ENCODE measurements around the gene DTYMK. TPM values are rescaled to one million over a fixed set of nuclear protein-coding genes. Genes with fewer than 3 reads are reported as not detected.
A peak's percentile ranks its signal among the peaks of the same experiment; 100 is the strongest.
"Not testable (repeated sequence)": the region's sequence is repeated elsewhere in the genome, so short reads cannot be mapped to it uniquely, and the experiment has no call there.

DTYMK gene
- total RNA-seq, 1 experiment from 2014 or later, result 162 TPM

GRCh38 chr2:241672243-241673188 is 14.1 kb downstream of the DTYMK start:
- no peak for DNase-seq (ENCODE audit: low spot score)

DNA sequence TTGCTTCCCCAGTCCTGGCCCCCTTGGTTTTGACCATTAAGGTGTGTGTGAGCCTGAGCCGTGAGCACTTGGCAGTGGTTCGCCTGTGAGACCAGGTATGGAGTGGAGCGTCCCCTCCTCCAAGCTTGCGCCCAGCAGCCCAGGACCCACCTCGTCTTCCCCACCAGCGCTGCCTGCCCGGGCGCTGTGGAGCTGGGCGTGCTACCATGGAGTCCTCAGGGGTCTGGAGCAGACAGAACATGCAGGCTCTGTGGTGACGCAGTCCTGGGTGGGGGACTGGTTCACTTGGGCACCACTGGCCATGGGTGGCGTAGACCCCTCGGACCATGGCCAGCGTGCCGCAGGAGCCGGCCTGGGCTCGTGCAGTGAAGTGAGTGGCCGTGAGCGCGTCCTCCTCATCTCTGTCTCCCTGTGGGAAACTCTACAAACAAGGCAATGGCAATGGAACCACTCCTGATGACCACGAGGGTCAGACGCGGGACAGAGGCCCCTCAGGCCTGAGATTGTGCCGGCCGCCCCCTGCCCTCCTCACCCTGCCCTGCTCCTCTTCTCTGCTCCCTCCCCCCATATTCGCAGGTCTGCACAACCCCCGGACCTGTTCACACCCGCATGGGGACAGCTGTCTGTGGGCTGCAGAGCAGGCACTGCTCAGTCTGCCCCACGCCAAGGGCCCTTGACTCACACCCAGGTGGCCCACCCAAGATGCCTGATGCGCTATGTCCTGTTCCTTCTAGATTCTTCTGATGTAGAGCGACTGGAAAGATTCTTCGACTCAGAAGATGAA is 15.0 kb downstream of the DTYMK start:
- no peak for DNase-seq (ENCODE audit: low spot score)

GRCh38 chr2:241670333-241671110 is 16.1 kb downstream of the DTYMK start:
- no peak for DNase-seq (ENCODE audit: low spot score)

DNA sequence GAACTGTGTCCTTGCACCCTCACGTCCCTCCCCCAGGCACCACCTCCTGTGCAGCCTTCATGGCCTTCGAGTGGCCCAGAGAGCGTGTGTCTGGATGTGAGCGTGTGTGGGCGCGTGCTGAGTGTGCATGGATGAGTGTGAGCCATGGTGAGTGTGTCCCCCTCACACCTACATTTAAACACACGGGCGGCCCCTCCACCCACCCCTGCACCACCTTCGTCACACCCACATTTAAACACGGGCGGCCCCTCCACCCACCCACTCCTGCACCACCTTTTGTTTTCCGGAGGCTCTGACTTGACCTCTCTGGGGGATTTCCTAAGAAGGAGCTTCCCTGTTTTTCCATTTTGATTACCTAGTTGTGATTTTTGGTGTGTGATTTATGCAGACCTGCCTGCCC is 17.8 kb downstream of the DTYMK start:
- no peak for DNase-seq (ENCODE audit: low spot score)

- DNase-seq (ENCODE audit: low spot score), result no peak
Observed at GRCh38 chr2:241668354-241668753, 18.3 kb downstream of the DTYMK start.

- DNase-seq (ENCODE audit: low spot score), result no peak
Observed at GRCh38 chr2:241666627-241667400, 19.8 kb downstream of the DTYMK start.

DNA sequence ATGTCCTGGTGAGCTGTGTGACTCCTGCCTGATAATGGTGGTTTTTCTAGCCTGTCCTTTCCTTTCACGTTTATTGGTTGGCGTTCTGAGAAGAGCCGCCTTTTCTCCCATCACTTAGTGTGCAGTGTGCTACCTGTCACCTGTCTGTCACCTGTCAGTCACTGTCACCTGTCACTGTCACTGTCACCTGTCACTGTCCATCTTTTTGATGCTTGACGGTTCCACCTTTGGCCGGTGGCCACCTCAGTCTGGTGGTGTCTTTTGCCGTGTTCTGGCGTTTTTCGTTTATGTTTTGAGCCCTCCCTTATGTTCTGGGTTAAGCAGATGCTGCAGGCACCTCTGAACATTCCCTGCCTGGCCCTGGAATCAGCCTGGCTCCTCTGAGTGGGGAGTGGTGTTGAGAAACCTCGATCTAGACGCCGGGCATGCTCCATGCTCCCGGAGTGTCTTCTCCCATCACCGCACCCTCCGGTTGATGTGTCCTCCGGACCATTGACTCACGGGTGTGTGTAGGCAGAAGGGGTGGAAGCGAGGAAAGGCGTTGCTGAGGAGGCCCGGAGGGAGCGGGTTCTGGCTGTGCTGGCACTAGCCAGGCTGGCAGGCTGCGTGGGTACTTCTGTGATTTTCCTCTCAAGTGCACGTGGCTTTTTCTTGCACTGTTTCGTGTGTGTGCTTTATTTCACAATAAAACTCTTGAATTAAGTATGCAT is 20.7 kb downstream of the DTYMK start:
- no peak for DNase-seq (ENCODE audit: low spot score)

DNA sequence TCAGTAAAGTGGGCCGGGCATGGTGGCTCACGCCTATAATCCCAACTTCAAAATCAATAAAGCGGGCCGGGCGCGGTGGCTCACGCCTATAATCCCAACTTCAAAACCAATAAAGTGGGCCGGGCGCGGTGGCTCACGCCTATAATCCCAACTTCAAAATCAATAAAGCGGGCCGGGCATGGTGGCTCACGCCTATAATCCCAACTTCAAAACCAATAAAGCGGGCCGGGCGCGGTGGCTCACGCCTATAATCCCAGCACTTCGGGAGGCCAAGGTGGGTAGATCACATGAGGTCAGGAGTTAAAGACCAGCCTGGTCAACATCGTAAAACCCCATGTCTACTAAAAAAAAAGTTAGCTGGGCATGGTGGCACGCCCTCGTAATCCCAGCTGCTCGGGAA is 23.9 kb downstream of the DTYMK start:
- not testable (repeated sequence) for DNase-seq (ENCODE audit: low spot score)

GRCh38 chr2:241660593-241661213 is 25.9 kb downstream of the DTYMK start:
- DNase-seq (ENCODE audit: low spot score), result no peak

DNA sequence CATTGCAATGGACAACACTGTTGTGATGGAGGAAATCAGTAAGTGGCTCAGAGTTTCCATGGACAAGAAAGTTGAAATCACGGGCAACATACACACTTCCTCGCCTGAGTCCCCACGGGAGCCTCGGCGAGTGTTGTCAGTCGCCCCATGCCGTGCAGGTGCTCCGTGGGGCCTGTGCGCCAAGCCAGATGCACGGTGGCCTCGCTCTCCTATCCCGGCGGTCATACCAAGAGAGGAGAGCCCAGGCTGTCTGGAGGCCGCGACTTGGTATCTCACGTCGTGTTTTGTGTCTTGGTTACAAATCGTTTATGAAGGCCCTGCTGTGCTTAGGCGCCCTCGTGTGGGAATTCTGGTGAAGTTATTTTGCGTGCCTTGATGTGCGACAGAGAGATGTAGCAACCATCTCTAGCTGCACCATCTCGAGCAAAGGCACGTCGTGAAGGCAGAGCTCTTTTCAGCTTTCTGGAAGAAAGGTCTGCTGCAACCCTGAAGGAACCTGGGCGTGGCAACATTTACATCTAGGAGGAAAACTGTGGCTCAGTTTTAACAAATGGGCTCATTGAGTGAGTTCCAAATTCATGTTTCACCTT is 27.4 kb downstream of the DTYMK start:
- DNase-seq (ENCODE audit: low spot score), result peak; percentile 78

GRCh38 chr2:241658296-241658695 is 28.3 kb downstream of the DTYMK start:
- no peak for DNase-seq (ENCODE audit: low spot score)

GRCh38 chr2:241657786-241658254 is 28.8 kb downstream of the DTYMK start:
- no peak for DNase-seq (ENCODE audit: low spot score)

- no peak for DNase-seq (ENCODE audit: low spot score)
Observed at GRCh38 chr2:241656190-241656741, 30.3 kb downstream of the DTYMK start.

DNA sequence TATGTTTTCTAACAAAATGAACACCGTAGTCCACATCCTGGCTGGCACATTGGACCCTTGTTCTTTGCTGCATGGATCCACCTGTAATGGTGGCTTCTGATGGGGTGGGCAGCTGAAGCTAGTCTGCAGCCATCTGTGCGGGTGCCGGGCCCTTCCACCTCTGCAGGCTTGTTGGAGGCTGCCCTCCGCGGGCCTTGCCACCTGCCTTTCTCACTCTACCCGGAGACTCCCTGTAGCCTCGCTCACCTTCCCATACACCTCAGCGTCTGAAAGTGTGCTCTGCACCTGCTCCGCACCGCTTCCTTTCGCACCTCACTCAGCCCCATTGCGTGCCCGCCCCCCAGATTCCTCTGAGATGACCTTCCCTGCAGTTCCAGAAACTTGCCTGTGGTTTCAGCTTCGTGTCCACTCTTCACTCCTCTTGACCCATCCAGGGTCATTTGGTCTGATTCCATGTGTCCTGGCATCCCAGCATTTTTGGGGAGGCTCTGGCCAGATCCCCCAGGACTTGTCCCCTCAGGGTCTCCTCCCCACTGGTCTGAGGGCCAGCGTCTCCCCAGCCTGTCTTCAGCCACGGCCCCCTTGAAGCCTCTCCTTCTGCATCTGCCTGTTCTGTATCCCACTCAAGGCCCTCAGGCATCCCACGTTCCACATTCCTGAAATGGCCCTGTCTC is 31.0 kb downstream of the DTYMK start:
- no peak for DNase-seq (ENCODE audit: low spot score)

DNA sequence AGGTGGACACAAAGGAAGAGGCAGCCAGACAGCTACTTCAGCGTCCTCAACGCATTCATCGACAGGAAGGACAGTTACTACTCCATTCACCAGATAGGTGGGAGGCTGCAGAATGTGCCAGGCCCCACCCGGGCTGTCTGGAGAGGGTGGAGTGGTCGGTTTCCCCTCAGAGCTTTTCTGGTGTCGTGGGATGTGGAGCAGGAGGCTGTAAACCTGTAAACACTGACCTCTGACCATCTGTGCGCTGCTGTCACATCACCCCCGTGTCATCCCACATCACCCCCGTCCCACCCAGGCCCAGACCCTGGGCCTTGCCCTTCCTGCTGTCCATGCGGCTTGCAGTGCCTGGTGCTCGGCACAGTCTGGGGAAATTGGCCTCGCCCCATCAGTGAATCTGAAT is 32.1 kb downstream of the DTYMK start:
- DNase-seq (ENCODE audit: low spot score), result no peak

DNA sequence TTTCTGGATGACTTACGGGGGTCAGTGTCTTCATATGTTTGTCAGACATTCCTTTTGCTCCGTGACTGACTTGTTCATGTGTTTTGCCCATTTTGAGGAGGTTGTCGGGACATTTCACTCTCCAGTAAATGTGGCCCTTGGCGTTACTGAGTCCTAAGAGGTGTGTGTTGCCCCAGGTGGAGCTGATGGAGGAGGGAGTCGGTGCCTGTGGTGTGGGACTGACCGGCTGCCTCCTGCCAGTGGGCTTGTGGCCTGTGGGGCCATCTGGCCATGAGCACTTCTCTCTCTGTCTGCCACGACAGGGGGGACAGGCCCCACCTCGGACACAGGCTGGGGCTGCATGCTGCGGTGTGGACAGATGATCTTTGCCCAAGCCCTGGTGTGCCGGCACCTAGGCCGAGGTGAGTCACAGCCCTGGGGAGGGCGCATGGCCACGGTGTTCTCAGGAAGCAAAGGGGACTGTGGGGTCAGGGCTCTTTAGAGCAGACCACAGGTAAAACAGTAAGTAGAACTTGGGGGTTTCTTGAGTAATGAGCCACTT is 33.3 kb downstream of the DTYMK start:
- no peak for DNase-seq (ENCODE audit: low spot score)

- no peak for DNase-seq (ENCODE audit: low spot score)
Observed at GRCh38 chr2:241652722-241653121, 33.9 kb downstream of the DTYMK start.

GRCh38 chr2:241652142-241652541 is 34.5 kb downstream of the DTYMK start:
- no peak for DNase-seq (ENCODE audit: low spot score)
